GM10847 (cell line): ENCODE measurements around the gene AHSA1.

Experiments used
- POLR2A ChIP-seq: IDR thresholded peaks from 2 replicates; pipeline ENCODE4 v1.6.1; 2011; ENCODE audit not compliant: insufficient read length; ENCODE audit errors: extremely low read depth

AHSA1 gene

DNA sequence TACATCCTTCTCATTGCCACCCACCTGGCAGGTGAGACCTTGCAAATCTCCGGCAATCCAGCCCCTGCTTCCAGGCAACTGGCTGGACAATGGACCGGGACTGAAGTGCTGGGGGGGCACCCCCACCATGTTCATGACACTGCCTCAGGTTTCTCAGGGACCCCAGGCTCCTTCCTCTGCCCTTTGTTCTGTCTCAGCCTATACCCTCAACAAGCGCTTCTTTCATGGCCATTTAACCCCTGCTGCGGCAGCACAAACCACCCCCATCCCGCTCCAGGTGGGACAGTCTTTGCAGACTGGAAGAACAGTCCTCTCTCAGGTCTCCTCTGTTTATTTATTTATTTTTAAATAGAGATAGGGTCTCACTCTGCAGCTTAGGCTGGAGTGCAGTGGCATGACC, 33.2 kb downstream of the AHSA1 start:
- TF ChIP-seq POLR2A = no peak

DNA sequence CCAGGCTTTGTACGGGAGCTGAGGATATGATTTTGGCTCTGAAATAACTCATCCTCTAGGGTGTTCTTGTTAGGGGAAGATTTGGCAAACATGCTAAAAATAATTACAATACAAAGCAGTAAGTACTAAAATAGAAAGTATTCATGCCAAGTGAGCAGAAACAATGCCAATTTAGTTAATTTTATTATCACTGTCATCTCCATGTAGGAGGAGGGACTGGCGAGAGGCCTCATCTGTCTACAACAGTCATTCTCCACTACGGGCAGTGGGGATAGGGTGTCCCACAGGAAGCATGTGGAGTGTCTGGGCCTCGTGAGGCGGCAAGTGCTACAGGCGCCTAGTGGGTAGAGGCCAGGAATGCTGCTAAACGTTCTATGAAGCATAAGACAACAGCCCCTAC, 37.4 kb downstream of the AHSA1 start:
- no peak for TF ChIP-seq POLR2A

DNA sequence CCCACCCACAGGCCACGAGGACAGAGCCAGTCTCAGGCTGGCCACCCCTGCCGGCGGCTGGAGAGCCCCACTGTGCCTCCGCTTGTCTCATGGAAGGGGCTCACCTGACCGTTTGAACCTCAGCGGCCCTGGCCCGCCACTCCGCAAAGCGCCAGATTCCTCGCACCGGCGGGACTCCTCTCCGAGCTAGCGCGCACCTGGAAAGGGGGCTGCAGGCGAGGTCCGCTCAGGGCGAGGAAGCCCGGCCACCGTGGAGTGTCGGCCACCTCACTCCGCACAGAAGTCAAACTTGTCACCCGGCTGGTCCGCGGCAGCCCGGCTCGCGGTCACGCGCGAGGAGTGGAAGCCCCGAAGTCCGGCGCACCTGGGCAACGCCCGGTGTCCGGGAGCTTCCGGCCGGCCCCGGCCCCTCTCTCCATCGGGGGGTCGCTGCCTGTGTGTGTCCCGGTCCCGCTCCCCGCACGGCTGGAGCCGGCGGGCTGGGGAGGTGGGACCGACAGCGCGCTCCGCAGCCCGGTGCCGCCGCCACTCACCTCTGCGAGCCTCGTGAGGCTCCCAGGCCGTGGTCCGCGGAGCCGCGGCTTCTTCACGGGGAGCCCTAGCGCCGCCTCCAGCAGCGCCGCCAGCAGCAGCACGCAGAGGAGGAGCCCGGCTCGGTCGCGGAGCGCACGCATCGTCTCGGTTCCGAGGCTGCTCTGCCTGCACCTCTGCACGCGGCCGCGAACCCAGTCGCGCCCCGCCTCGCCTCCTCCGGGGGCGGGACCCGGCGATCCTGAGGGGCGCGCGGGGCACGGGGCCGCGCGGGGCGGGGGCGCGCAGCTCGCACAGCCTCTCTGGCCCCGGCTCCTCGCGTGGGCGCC, 40.5 kb downstream of the AHSA1 start, which contains the start of gene ISM2:
ISM2 (minus strand) TSS at position 697 of the 860 bp plus-strand sequence; CDS start at position 674, 23 bp downstream.
- no peak for TF ChIP-seq POLR2A

DNA sequence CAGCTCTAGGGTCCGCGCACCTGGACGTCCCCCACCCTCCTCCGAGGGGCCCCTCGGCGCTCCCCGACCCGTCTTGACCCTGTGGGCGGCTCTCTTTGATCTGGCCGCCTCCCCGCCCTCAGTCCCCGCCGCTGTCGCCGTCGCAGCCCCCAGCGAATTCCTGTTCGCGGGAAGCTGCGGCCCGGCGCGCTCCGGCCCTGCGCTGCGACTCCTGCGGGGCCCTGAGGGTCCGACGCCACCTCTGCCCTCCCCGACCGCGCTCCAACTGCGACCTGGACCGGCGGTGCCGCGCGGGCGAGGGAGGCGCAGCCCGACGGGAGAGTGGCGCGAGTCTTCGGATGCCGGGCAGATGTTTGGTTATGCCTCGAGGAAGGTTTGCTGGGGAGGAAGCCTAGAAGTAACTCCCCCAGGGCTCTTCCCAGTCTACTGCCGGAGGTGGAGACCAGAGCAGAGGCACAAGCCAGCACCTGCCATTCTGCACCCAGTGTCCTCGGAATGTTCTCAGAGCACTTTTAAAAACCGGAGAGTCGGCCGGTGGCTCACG, 41.2 kb downstream of the AHSA1 start:
- no peak for TF ChIP-seq POLR2A

DNA sequence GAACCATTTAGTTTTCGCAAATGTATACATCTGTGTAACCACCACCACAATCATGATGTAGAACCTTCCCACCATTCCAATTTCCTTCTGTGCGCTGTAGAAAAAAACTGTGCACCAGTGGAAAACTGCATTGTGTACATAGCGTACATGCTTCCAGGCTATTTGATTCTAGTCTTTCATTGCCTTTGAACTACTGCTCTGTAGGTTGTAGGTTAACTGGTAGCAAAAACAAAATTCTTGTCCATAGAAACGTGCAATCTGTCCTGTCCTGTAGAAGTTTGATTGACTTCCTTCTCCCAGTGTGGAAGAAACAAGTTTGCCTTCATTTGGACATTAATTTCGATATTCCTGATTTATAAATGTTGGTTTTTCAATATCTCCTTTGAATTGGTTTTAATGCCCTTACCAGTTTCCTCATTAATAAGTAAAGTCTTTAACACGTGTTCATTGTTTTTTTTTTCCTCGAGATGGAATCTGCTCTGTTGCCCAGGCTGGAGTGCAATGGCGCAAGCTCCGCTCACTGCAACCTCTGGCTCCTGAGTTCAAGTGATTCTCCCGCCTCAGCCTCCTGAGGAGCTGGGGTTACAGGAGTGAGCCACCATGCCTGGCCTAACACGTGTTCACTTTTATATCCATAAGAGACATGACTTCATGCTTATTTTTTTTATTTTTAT, 44.4 kb downstream of the AHSA1 start:
- no peak for TF ChIP-seq POLR2A

DNA sequence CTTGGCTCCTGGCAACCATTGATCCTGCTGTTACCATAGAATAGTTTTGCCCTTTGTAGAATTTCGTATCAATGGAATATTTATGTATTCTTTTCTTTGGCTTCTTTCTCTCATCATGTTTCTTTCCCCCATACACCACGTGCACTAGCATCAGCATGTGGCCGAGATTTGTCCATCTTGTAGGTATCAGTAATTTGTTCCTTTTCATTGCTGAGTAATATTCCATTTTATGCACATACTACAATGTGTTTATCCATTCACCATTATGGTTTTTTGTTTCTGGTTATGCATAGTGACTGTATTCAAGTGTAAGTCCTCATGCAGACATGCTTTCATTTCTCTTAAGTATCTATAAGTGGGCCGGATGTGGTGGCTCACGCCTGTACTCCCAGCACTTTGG, 45.2 kb downstream of the AHSA1 start:
- no peak for TF ChIP-seq POLR2A

DNA sequence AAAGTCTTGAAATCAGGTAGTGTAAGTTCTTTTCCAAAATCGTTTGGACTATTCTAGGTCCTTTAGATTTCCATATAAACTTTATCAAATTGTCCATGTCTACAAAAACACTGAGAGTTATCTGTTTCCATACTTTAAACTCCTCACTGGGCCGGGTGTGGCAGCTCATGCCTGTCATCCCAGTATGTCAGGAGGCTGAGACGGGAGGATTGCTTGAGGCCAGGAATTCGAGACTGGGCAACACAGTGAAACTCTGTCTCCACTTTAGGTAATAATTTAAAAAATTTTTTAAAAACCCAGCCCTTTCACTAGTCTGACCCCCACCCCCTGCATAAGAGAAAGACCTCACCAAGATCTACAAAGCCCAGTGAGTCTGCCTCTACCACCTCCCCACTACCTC, 47.1 kb downstream of the AHSA1 start:
- TF ChIP-seq POLR2A = no peak

DNA sequence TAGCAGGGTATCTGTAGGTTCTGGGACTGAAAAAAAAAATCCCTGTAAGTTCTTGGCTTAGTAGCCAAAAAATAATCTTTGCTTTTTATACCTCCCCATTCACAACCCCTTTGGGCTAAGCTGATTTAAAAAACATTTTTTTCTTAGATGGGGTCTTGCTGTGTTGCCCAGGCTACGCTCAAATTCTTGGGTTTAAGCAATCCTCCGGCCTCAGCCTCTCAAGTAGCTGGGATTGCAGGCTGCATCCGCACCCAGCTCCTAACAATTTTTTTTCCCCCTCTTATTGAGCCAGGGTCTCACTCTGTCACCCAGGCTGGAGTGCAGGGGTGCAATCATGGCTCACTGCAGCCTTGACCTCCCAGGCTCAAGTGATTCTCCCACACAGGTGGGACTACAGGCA, 49.9 kb downstream of the AHSA1 start:
- no peak for TF ChIP-seq POLR2A

DNA sequence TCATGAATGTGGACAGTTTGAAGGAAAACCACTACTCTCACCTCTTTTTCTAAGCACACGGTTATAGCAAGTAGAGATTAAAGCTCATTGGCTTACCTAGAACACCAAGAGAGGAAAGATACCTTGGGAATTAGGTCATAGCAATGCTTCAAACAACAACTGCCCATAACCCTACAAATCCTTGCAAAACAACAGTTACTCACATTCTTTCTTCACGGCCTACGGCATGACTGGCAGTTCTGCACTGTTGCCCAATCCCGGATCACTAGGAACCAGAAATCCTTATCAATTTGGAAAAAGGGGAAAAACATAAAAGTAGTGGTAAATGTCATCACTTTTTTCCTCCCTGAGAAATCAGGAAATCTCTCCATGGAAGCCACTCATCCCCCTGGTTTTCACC, 50.4 kb downstream of the AHSA1 start:
- no peak for TF ChIP-seq POLR2A

DNA sequence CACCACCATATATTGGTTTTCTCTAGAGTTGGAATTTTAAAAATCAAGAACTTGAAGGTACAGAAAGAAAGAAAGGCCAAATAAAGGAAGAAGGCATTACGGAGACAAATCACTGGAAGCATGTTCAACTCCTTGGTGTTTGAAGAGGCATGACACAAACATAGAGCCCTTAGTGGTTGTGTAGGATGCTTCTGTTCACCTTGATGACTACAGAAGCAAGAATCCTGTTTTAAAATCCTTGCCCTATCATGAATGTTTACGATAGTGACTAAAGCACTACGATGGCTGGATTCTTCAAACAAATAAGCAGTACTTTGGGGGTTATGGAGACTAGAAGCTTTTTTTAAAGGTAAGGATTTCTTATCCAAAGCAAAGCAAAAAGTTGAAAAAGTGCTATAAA, 51.0 kb downstream of the AHSA1 start:
- TF ChIP-seq POLR2A = no peak

DNA sequence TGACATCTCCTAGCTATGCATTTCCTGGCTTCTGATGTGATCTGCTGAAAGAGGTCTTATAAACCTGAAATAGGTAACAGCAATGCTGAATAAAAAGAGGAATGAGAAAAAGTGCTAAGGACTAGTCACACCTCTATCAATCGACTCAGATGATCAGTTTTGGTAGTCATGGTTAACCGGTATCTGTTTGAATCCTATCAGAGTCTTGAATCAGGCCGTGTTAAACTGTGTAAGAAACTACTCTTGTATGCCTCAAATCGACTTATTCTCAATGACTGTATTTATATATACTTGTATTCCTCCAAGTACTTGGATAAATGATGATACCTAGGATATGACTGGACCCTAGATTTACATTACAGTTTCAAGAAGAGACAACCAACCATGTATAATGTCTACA, 51.5 kb downstream of the AHSA1 start:
- TF ChIP-seq POLR2A = no peak

DNA sequence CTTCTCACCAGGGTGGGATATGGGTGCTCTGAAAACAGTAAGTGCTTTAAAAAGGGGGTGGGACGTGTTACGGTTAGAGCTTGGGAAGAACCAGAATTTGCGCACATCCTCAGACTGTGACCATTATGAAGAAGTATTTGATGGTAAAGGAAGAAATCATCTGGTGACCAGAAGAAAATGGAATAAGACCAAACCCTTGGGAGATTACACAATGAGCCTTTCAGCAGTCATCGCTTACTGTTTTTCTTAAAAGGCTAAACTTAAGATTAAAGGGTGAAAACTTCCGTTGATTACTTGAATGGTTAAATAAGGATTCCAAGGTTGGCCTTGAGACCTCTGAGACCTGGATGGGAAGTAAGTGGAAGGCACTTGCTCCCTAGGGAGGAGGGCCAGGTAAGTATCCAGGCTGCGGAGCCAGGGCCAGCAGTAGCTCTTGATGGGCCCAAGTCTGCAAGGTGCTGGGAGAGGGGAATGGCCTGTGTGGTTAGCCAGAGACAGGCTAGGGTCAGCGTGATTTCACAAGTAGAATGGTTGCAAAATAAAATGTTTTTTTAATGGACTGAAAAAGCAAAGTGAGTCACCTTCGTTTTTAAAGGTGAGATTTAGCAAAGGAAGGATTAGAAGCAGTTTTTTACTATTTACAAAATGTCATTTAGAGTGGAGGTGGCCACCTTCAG, 53.7 kb downstream of the AHSA1 start:
- TF ChIP-seq POLR2A = no peak

DNA sequence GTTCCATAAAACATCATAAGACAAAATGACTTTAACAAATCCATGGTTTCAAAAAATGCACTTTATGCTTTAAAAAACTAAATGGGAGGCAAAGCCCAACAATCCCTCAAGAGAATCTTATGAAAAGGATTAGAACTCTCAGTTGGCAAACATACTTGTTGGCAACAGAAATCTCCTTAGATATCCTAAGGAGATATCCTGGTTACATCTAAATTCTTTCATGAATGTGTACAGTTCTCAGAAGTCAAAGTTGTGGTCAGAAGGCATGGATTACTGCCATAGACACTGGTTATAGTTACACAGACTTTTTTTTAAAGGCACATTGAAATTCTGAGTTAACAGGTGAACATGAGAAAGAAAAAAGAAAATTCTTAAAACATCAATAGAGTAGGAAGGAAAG, 58.2 kb downstream of the AHSA1 start:
- no peak for TF ChIP-seq POLR2A
